Measurements from ENCODE around the gene GDPD4.

GDPD4 gene

GRCh38 chr11:77324508-77324907 is 23.0 kb upstream of the GDPD4 start:
- H3K27ac ChIP-seq, result no peak overlapping the region
- TF ChIP-seq ZFX (IDR thresholded peaks at IDR 0.05), result no peak
- TF ChIP-seq, protein P1, sequence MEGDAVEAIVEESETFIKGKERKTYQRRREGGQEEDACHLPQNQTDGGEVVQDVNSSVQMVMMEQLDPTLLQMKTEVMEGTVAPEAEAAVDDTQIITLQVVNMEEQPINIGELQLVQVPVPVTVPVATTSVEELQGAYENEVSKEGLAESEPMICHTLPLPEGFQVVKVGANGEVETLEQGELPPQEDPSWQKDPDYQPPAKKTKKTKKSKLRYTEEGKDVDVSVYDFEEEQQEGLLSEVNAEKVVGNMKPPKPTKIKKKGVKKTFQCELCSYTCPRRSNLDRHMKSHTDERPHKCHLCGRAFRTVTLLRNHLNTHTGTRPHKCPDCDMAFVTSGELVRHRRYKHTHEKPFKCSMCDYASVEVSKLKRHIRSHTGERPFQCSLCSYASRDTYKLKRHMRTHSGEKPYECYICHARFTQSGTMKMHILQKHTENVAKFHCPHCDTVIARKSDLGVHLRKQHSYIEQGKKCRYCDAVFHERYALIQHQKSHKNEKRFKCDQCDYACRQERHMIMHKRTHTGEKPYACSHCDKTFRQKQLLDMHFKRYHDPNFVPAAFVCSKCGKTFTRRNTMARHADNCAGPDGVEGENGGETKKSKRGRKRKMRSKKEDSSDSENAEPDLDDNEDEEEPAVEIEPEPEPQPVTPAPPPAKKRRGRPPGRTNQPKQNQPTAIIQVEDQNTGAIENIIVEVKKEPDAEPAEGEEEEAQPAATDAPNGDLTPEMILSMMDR (conservative IDR thresholded peaks at IDR 0.05), result no peak

DNA sequence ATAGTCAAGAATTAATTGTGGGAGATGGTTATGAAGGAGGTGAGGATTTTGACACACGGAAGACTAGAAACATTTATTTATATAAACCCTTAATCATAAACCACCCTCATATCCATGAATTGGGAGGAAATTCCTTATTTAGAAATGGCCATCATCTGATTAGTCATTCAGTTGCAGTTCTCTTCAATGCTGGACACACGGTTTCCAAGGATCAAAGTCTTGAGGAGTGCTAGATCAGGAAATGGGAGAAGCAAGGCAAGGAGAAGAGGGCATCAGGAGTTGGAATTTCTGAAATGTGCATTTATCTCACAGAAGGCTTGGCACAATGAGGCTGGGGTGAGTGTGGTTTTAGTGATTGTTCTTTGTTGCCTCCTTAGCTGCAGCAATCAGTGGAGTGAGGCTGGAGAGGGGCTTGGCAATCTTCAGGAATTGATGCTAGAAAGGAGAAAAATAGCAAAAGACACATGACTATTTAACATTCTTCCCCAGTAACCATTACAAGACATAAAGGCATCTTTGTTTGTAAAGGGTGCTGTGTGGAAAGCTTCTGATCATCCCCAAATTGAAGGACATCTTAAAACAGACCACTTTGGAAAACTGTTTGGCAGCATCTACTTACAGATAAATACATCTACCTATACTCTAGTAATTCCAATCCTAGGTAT is 21.6 kb upstream of the GDPD4 start:
- TF ChIP-seq, protein P1 (conservative IDR thresholded peaks at IDR 0.05), result no peak
- no peak for TF ChIP-seq ZFX (IDR thresholded peaks at IDR 0.05)
- no peak overlapping the region for H3K27ac ChIP-seq

DNA sequence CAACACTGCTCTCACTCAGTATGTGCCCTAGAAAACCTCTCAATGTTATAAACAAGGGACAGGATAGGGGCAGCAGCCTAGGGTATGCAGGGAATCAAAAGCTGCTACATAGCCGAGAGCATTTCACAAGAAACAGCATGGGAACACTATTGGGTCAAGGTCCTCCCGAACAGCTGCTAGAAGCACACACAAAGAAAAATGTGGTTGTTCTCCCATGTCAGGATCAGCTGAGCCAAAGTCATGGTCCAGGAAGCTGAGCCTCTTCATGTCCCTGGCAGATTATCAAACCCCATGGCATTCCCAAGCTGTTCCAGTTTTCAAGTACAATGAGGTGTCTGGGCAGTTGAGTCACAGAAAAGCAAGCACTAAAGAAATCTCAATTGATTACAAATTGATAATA is 21.0 kb upstream of the GDPD4 start:
- TF ChIP-seq ZFX (IDR thresholded peaks at IDR 0.05), result no peak
- TF ChIP-seq, protein P1 (conservative IDR thresholded peaks at IDR 0.05), result no peak
- H3K27ac ChIP-seq, result no peak overlapping the region

DNA sequence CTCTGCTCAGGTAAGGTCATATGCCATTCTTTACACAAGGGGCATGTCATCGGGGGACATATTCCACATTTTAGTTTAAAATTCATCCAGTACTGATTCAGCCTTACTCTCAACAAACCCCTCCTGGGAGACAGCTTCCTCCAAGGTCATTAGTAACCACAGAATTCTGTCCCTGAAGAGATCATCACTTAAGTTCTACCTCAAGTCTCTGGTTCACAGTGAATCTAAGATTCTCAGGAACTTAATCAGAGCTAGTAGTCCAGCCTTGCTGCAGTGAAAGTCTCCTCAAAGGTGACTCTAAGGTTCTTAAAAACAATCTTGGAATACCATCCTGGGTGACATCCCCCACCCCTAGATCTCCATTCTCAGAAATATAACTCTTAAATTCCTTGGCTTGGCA is 18.9 kb upstream of the GDPD4 start:
- no peak overlapping the region for H3K27ac ChIP-seq
- no peak for TF ChIP-seq ZFX (IDR thresholded peaks at IDR 0.05)
- TF ChIP-seq, protein P1 (conservative IDR thresholded peaks at IDR 0.05), result no peak

DNA sequence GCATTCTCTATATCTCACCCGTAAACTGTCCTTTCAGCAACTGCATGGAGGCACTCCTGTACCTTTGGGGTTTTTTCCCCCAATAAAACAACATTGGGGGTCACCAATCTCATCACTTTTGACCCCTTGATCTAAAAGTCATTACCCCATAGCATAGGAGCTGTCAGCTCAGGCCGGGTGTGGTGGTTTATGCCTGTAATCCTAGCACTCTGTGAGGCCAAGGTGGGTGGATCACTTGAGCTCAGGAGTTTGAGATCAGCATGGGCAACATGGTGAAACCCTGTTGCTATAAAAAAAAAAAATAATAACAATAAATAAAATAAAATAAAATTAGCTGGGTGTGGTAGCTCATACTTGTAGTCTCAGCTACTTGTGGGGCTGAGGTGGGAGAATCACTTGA is 17.1 kb upstream of the GDPD4 start:
- no peak overlapping the region for H3K27ac ChIP-seq
- TF ChIP-seq, protein P1 (conservative IDR thresholded peaks at IDR 0.05), result no peak
- no peak for TF ChIP-seq ZFX (IDR thresholded peaks at IDR 0.05)

GRCh38 chr11:77316733-77317342 is 15.4 kb upstream of the GDPD4 start:
- no peak overlapping the region for H3K27ac ChIP-seq
- TF ChIP-seq ZFX (IDR thresholded peaks at IDR 0.05), result no peak
- TF ChIP-seq, protein P1 (conservative IDR thresholded peaks at IDR 0.05), result no peak

DNA sequence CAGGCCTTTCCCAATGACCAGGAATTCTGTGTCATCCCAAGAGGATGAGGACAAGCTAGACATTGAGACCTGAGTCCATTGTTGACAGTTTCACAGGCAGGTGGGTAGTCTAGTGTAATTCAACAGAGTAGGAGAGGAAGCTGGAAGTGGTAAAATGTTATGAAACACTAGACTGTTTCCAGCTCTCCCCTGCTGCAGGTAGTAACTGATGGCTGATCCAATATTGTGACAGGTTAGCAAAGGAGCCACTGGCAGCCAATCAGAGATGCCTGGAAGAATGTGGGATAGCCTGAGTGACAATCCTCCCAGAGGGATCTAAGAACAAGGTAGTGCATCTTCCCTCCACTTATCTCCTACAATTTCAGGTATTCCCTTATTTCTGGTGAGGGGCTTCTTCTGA is 10.6 kb upstream of the GDPD4 start:
- no peak for TF ChIP-seq ZFX (IDR thresholded peaks at IDR 0.05)
- TF ChIP-seq, protein P1 (conservative IDR thresholded peaks at IDR 0.05), result no peak
- no peak overlapping the region for H3K27ac ChIP-seq
